Measurements from ENCODE around the gene PARP4. TPM values are rescaled to one million over a fixed set of nuclear protein-coding genes. Genes with fewer than 3 reads are reported as not detected.
"Not testable (repeated sequence)": the region's sequence is repeated elsewhere in the genome, so short reads cannot be mapped to it uniquely, and the experiment has no call there.

Gene PARP4
- total RNA-seq, 1 donor from 2014 or later = 41.9 TPM

DNA sequence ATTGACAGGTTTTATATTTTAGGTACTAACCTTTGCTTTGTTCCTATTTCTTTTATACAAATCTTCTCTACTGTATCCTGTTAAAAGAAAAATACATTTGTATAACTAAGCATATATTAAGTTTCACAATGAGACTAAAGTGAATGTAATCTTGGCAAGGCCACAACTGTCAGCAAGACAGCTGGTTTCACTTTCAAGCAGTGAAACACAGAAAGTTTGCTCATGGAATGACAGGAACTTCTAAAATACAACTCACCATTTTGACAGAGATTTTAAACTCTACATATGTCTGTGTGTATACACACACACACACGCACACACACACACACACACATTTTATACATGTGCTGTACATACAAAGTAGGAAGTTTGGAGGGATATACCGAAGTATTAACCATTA is 53.3 kb downstream of the PARP4 start:
- Mint-ChIP-seq H3K4me1 (ENCODE audit: low read depth) (peaks cover 37% of the 10 kb centered on the region), H3K4me3 (no peak overlapping the region), H3K27ac (peak overlapping the region; percentile 50), H3K9me3 (no peaks in the 10 kb centered on the region), H3K27me3 (ENCODE audit: insufficient read depth) (no peaks in the 10 kb centered on the region), H3K36me3 (ENCODE audit: low read depth) (peaks cover 37% of the 10 kb centered on the region)
- DNase-seq (ENCODE audit: low spot score) = no peak
- intact Hi-C loops (cut with micrococcal nuclease) = loop anchor here (1.0 to 5.0 kb wide), 4 partner anchors 52 to 298 kb away; partner anchors contain the start of gene SPATA13

DNA sequence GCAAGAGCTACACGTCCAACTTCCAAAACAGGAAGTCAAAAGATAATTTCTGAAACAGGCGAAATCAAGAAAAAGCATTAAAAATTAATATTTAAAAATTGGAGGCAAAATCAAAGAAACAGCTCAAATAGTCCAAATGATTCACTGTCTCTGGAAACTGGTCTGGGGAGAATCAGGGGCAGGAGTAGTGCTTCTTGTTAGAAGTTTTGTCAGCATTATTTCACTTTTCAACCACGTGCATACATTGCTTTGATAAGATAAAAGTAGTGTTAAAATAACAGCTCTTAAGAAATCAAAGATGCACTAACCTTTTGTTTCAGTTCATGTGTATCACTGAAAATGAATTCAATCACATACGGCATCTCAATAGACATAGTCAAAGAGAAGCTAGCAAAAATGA is 53.8 kb downstream of the PARP4 start:
- no peak for DNase-seq (ENCODE audit: low spot score)
- H3K27me3 Mint-ChIP-seq (ENCODE audit: insufficient read depth) = no peaks in the 10 kb centered on the region
- peaks cover 32% of the 10 kb centered on the region for H3K36me3 Mint-ChIP-seq (ENCODE audit: low read depth)
- H3K4me1 Mint-ChIP-seq (ENCODE audit: low read depth) = peaks cover 32% of the 10 kb centered on the region
- intact Hi-C loops (cut with micrococcal nuclease) = loop anchor here (1.0 to 5.0 kb wide), 4 partner anchors 53 to 298 kb away; partner anchors contain the start of gene SPATA13
- no peak overlapping the region for H3K27ac Mint-ChIP-seq
- H3K4me3 Mint-ChIP-seq = no peak overlapping the region
- H3K9me3 Mint-ChIP-seq = no peaks in the 10 kb centered on the region

GRCh38 chr13:24456396-24456795 is 56.2 kb downstream of the PARP4 start:
- intact Hi-C loops (cut with micrococcal nuclease) = loop anchor here (5.0 kb wide), 2 partner anchors 184 to 204 kb away; no protein-coding TSS in a partner anchor
- Mint-ChIP-seq H3K4me3 (no peak overlapping the region), H3K27ac (no peak overlapping the region), H3K27me3 (ENCODE audit: insufficient read depth) (no peaks in the 10 kb centered on the region), H3K9me3 (no peaks in the 10 kb centered on the region), H3K36me3 (ENCODE audit: low read depth) (peaks cover 33% of the 10 kb centered on the region), H3K4me1 (ENCODE audit: low read depth) (peaks cover 19% of the 10 kb centered on the region)
- no peak for DNase-seq (ENCODE audit: low spot score)

DNA sequence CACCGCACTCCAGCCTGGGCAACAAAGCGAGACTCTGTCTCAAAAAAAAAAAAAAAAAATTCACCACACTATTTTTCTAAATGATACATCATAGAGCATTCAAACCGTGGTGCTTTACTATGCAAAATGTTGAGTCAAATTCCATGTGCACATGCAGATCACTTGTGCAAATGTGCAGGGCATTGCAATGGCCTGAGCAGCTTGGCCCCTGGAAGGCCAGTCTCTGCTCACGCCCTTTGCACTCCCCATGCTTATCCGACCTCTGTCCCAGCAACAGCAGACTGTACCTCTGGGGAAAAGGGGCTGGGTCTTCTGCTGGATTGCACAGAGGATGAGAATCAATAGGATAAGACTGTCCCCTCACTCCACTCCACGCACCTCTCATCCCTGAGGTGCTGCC is 58.5 kb downstream of the PARP4 start:
- no peaks in the 10 kb centered on the region for H3K9me3 Mint-ChIP-seq
- H3K27ac Mint-ChIP-seq = no peak overlapping the region
- peaks cover 8% of the 10 kb centered on the region for H3K4me1 Mint-ChIP-seq (ENCODE audit: low read depth)
- H3K27me3 Mint-ChIP-seq (ENCODE audit: insufficient read depth) = no peaks in the 10 kb centered on the region
- intact Hi-C loops (cut with micrococcal nuclease) = no loop called here
- DNase-seq (ENCODE audit: low spot score) = no peak
- H3K36me3 Mint-ChIP-seq (ENCODE audit: low read depth) = peaks cover 34% of the 10 kb centered on the region
- no peak overlapping the region for H3K4me3 Mint-ChIP-seq

DNA sequence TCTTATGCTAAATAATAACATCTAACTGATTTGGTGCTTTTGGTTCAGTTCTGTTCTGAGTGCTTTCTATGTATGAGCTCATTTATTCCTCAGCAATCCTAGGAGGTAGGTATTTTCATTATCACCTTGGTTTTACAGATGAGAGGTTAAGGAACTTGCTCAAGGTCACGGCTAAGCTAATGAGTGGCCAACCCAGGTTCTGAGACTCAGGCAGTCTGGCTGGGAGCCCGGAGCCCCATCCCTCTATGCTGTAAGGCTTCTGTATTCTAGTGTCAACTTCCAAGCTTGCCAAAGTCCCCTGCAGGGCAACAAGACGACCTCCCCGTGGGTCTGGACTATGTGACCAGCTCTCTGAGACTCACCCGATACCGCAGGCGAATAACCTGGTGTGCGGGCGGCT is 60.5 kb downstream of the PARP4 start:
- intact Hi-C loops (cut with micrococcal nuclease) = no loop called here
- H3K36me3 Mint-ChIP-seq (ENCODE audit: low read depth) = peaks cover 44% of the 10 kb centered on the region

DNA sequence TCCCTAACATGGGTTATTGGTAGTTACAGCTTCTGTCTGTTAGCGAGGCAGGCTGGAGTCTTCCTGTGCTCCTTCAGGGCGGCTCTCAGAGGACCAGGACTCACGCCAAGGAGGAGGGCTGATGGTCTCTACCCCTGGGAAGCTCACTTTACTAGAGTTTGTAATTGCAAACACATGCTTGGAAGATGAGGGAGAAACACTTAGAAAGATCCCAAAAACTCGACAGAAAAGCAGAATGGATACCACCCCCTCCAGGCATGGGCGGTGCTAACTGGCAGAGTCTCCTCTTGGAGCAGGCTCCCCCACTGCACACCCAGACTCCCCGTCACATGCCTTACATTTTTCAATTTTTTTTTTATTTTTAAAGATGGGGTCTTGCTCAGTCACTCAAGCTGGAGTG is 62.0 kb downstream of the PARP4 start:
- H3K36me3 Mint-ChIP-seq (ENCODE audit: low read depth) = peaks cover 45% of the 10 kb centered on the region
- H3K27ac Mint-ChIP-seq = no peak overlapping the region
- no peak for DNase-seq (ENCODE audit: low spot score)

More for the DNA sequence above, 60.5 kb downstream of the PARP4 start:
- DNase-seq (ENCODE audit: low spot score) = no peak
- Mint-ChIP-seq H3K27me3 (ENCODE audit: insufficient read depth) (no peaks in the 10 kb centered on the region), H3K9me3 (no peaks in the 10 kb centered on the region), H3K4me3 (no peak overlapping the region), H3K27ac (no peak overlapping the region), H3K4me1 (ENCODE audit: low read depth) (no peaks in the 10 kb centered on the region)

GRCh38 chr13:24444851-24445250 is 67.7 kb downstream of the PARP4 start:
- Mint-ChIP-seq H3K27ac (peak overlapping the region; percentile 31), H3K36me3 (ENCODE audit: low read depth) (peaks cover 45% of the 10 kb centered on the region)
- H3K27me3 Mint-ChIP-seq (ENCODE audit: insufficient read depth); intact Hi-C loops (cut with micrococcal nuclease); DNase-seq (ENCODE audit: low spot score); H3K9me3 Mint-ChIP-seq; H3K4me3 Mint-ChIP-seq; H3K4me1 Mint-ChIP-seq (ENCODE audit: low read depth): not testable (repeated sequence)

More for the DNA sequence above, 62.0 kb downstream of the PARP4 start:
- intact Hi-C loops (cut with micrococcal nuclease) = no loop called here
- H3K4me1 Mint-ChIP-seq (ENCODE audit: low read depth) = no peaks in the 10 kb centered on the region
- H3K27me3 Mint-ChIP-seq (ENCODE audit: insufficient read depth) = no peaks in the 10 kb centered on the region
- no peak overlapping the region for H3K4me3 Mint-ChIP-seq
- no peaks in the 10 kb centered on the region for H3K9me3 Mint-ChIP-seq

DNA sequence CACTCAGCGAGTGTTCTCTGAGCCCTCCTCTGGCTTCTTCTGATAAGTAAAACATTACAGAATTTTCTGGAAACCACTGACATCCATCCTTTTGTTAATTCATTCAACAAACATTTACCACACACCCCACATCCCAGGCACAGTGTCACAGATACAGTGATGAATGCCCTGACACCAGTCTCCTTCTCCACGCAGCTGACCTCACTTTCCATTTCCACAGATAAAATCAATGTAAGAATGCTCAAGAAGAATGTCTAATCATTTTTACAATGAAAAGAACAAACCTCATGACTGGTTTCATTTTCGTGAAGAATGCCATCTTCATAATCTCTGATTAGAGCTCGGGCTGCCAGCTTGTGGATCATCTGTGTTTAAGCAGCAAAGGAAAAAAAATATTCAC is 69.2 kb downstream of the PARP4 start:
- Mint-ChIP-seq H3K9me3 (no peaks in the 10 kb centered on the region), H3K27me3 (ENCODE audit: insufficient read depth) (no peaks in the 10 kb centered on the region), H3K4me1 (ENCODE audit: low read depth) (no peaks in the 10 kb centered on the region), H3K4me3 (no peak overlapping the region), H3K27ac (peak overlapping the region; percentile 61), H3K36me3 (ENCODE audit: low read depth) (peaks cover 43% of the 10 kb centered on the region)
- no peak for DNase-seq (ENCODE audit: low spot score)
- intact Hi-C loops (cut with micrococcal nuclease) = no loop called here

DNA sequence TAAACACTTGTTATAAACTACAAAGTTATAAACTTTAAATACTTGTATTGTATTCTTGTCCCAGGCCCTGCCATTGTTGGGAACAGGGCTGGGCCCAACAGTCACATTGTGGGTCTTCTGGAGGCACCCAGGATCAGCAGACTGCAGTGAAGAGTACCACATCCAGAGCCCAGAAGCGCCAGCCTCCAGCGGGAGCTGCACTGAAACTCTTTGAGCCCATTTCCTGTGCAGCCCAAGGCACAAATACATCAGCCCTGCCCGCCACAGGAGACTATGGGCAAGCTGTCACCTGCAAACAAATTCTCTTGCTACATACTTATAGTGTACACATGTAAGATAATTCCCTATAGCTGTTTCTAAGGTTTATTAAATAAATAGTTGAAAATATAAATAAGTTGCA is 86.5 kb downstream of the PARP4 start:
- H3K4me3 Mint-ChIP-seq; H3K27ac Mint-ChIP-seq; DNase-seq (ENCODE audit: low spot score); H3K9me3 Mint-ChIP-seq; intact Hi-C loops (cut with micrococcal nuclease); H3K4me1 Mint-ChIP-seq (ENCODE audit: low read depth); H3K27me3 Mint-ChIP-seq (ENCODE audit: insufficient read depth): not testable (repeated sequence)
- H3K36me3 Mint-ChIP-seq (ENCODE audit: low read depth) = peaks cover 34% of the 10 kb centered on the region

DNA sequence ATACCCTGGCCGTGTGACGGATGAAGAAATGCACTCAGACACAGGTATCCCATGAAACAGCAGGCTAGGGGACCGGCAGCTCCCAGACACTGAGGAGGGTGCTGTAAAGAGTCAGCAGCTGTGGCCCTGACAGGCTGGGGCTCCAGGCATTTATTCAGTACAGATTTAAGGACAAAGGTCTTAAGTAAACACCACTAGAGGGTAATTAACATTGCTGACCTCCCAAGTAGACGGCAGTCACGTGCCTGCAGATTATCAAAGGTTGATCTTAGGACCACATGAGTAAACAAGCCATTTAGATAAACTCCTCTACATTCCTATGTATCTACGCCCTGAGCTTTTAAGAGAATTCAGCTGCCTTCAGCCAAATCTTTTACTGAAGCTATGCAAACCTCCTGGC is 92.9 kb downstream of the PARP4 start:
- DNase-seq (ENCODE audit: low spot score); H3K27ac Mint-ChIP-seq; H3K9me3 Mint-ChIP-seq; H3K4me1 Mint-ChIP-seq (ENCODE audit: low read depth); H3K27me3 Mint-ChIP-seq (ENCODE audit: insufficient read depth); intact Hi-C loops (cut with micrococcal nuclease); H3K4me3 Mint-ChIP-seq: not testable (repeated sequence)
- peaks cover 28% of the 10 kb centered on the region for H3K36me3 Mint-ChIP-seq (ENCODE audit: low read depth)

- DNase-seq (ENCODE audit: low spot score) = no peak
- Mint-ChIP-seq H3K27ac (no peak overlapping the region), H3K27me3 (ENCODE audit: insufficient read depth) (peaks cover 24% of the 10 kb centered on the region), H3K9me3 (no peaks in the 10 kb centered on the region), H3K4me3 (no peak overlapping the region), H3K4me1 (ENCODE audit: low read depth) (peaks cover 7% of the 10 kb centered on the region), H3K36me3 (ENCODE audit: low read depth) (no peaks in the 10 kb centered on the region)
- intact Hi-C loops (cut with micrococcal nuclease) = no loop called here
These were observed 104.7 kb downstream of the PARP4 start for GRCh38 chr13:24407844-24408243.

- H3K4me1 Mint-ChIP-seq (ENCODE audit: low read depth) = peaks cover 7% of the 10 kb centered on the region
- H3K27me3 Mint-ChIP-seq (ENCODE audit: insufficient read depth) = peaks cover 30% of the 10 kb centered on the region
- no peak overlapping the region for H3K27ac Mint-ChIP-seq
- H3K4me3 Mint-ChIP-seq = no peak overlapping the region
- H3K9me3 Mint-ChIP-seq = no peaks in the 10 kb centered on the region
- DNase-seq (ENCODE audit: low spot score) = no peak
- intact Hi-C loops (cut with micrococcal nuclease) = no loop called here
- no peaks in the 10 kb centered on the region for H3K36me3 Mint-ChIP-seq (ENCODE audit: low read depth)
These were observed 106.1 kb downstream of the PARP4 start for GRCh38 chr13:24406524-24406923.

DNA sequence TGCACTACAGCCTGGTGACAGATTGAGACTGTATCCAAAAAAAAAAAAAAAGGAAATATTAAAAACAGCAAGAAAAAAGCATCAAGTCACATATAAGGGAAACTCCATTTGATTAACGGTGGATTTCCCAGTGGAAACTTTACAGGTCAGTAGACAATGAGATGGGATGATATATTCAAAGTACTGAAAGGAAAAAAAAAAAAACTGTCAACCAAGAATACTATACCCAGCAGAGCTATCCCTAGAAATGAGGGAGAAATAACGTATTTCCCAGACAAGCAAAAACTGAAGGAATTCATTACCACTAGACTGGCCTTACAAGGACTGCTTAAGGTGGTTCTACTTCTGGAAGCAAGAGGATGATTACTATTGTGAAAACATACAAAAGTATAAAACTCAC is 115.8 kb downstream of the PARP4 start:
- Mint-ChIP-seq H3K36me3 (ENCODE audit: low read depth) (peaks cover 3% of the 10 kb centered on the region), H3K4me3 (no peak overlapping the region), H3K27me3 (ENCODE audit: insufficient read depth) (no peaks in the 10 kb centered on the region), H3K27ac (no peak overlapping the region), H3K9me3 (peaks cover 14% of the 10 kb centered on the region), H3K4me1 (ENCODE audit: low read depth) (no peaks in the 10 kb centered on the region)
- DNase-seq (ENCODE audit: low spot score) = no peak
- intact Hi-C loops (cut with micrococcal nuclease) = no loop called here

DNA sequence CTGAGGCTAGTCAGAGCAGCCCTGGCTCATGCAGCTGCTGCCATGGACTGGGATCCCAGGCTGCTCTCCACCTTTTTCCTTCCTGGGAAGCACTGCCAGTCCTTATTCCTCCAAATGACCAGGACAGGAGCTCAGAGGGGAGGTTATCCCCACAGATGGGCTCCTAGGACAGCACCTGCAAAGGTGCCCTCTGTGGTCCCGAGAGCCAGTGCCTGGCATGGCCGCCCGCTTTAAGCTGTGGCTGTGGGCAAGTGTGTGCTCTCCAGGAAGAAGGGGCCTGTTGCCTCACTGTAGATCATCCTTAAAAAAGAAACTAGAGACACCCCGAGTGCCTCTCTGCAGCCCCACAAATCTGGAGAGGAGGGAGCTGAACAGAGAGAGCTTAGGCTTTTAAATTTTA is 119.6 kb downstream of the PARP4 start:
- H3K4me3 Mint-ChIP-seq = no peak overlapping the region
- H3K4me1 Mint-ChIP-seq (ENCODE audit: low read depth) = no peaks in the 10 kb centered on the region
- no peaks in the 10 kb centered on the region for H3K27me3 Mint-ChIP-seq (ENCODE audit: insufficient read depth)
- DNase-seq (ENCODE audit: low spot score) = no peak
- H3K36me3 Mint-ChIP-seq (ENCODE audit: low read depth) = peaks cover 3% of the 10 kb centered on the region
- no peak overlapping the region for H3K27ac Mint-ChIP-seq
- intact Hi-C loops (cut with micrococcal nuclease) = no loop called here
- H3K9me3 Mint-ChIP-seq = peaks cover 14% of the 10 kb centered on the region
